HEK293 (cell line): ENCODE results near the gene ARFRP1.

ENCODE experiments used
- CTCF ChIA-PET: fragments of 350-600 bp; formaldehyde crosslinking; extraction: SDS; loops from one replicate; lab custom pipeline; 2021; ENCODE audit warnings: antibody characterized with exemption; lab: Yijun Ruan, JAX
- POLR2A ChIA-PET: fragments of 300-600 bp; formaldehyde crosslinking; extraction: SDS; loops from one replicate; lab custom pipeline; 2020; ENCODE audit warnings: antibody characterized with exemption, inconsistent platforms; lab: Yijun Ruan, JAX
- H3K27ac ChIP-seq: fragments of 200-500 bp; sonication (Bioruptor generic); 2 replicates; pipeline ENCODE4 v1.5.1; 2014; ENCODE audit warnings: low read depth, low read length, control low read depth, inconsistent platforms; ENCODE audit errors: extremely low read depth
- H3K36me3 ChIP-seq, 2 experiments: fragments of 200-500 bp in 1 of 2; sonication (Bioruptor generic) in 1 of 2; 1 replicate in 1 of 2; 2 replicates in 1 of 2; pipeline ENCODE4 v1.5.1; 2014 to 2017; ENCODE audit warnings: inconsistent platforms in 2 of 2, low read length in 2 of 2; ENCODE audit not compliant: control insufficient read depth in 2 of 2, insufficient read depth in 1 of 2
- H3K4me1 ChIP-seq: fragments of 200-500 bp; sonication (Bioruptor generic); 2 replicates; pipeline ENCODE4 v1.5.1; 2014; ENCODE audit warnings: mild to moderate bottlenecking, low read length, inconsistent platforms; ENCODE audit not compliant: control insufficient read depth, insufficient read depth
- H3K4me3 ChIP-seq: 2 replicates; pipeline ENCODE4 v1.5.1; 2011; ENCODE audit warnings: low read depth, mild to moderate bottlenecking, control low read depth, low read length, moderate library complexity
- H3K9me3 ChIP-seq: fragments of 200-500 bp; sonication (Bioruptor generic); 2 replicates; pipeline ENCODE4 v1.5.1; 2014; ENCODE audit warnings: low read depth, low read length, inconsistent platforms; ENCODE audit not compliant: control insufficient read depth, insufficient read depth
- BCL11B ChIP-seq: fragments of 450-650 bp; formaldehyde crosslinking; IDR thresholded peaks from 2 replicates; pipeline ENCODE4 v1.5.1; 2016; ENCODE audit warnings: low read depth, missing biosample characterization, missing genetic modification characterization
- GLIS1 ChIP-seq: fragments of 450-650 bp; formaldehyde crosslinking; IDR thresholded peaks from 2 replicates; pipeline ENCODE4 v1.5.1; 2016; ENCODE audit warnings: missing biosample characterization, missing genetic modification characterization
- HIC1 ChIP-seq: fragments of 450-650 bp; formaldehyde crosslinking; IDR thresholded peaks from 2 replicates; pipeline ENCODE4 v1.5.1; 2016; ENCODE audit warnings: missing biosample characterization, missing genetic modification characterization
- PATZ1 ChIP-seq: fragments of 450-650 bp; formaldehyde crosslinking; IDR thresholded peaks from 2 replicates; pipeline ENCODE4 v1.5.1; 2016; ENCODE audit warnings: missing biosample characterization, missing genetic modification characterization
- SP3 ChIP-seq: fragments of 450-650 bp; formaldehyde crosslinking; IDR thresholded peaks from 2 replicates; pipeline ENCODE4 v1.5.1; 2016; ENCODE audit warnings: missing biosample characterization, missing genetic modification characterization
- ZBTB11 ChIP-seq: fragments of 450-650 bp; formaldehyde crosslinking; conservative IDR thresholded peaks from 2 replicates; pipeline ENCODE4 v1.5.1; 2016; ENCODE audit warnings: low read depth, missing biosample characterization, missing genetic modification characterization
- ZFP69B ChIP-seq: fragments of 450-650 bp; formaldehyde crosslinking; IDR thresholded peaks from 2 replicates; pipeline ENCODE4 v1.5.1; 2016; ENCODE audit warnings: missing biosample characterization, missing genetic modification characterization
- ZIC2 ChIP-seq: fragments of 450-650 bp; formaldehyde crosslinking; IDR thresholded peaks from 2 replicates; pipeline ENCODE4 v1.5.1; 2016; ENCODE audit warnings: missing biosample characterization, missing genetic modification characterization
- ZNF121 ChIP-seq: fragments of 450-650 bp; formaldehyde crosslinking; IDR thresholded peaks from 2 replicates; pipeline ENCODE4 v1.5.1; 2016; ENCODE audit warnings: missing biosample characterization, missing genetic modification characterization
- ZNF341 ChIP-seq: fragments of 450-650 bp; formaldehyde crosslinking; IDR thresholded peaks from 2 replicates; pipeline ENCODE4; 2016; ENCODE audit warnings: low read depth, missing biosample characterization, missing genetic modification characterization
- ZNF529 ChIP-seq: fragments of 450-650 bp; formaldehyde crosslinking; IDR thresholded peaks from 2 replicates; pipeline ENCODE4 v1.5.1; 2017; ENCODE audit warnings: missing genetic modification characterization, missing biosample characterization; ENCODE audit not compliant: insufficient replicate concordance
- ZNF555 ChIP-seq: fragments of 450-650 bp; formaldehyde crosslinking; conservative IDR thresholded peaks from 2 replicates; pipeline ENCODE4 v1.5.1; 2017; ENCODE audit warnings: missing biosample characterization, mild to moderate bottlenecking, missing genetic modification characterization, inconsistent platforms
- TF ChIP-seq, protein P1 (sequence below): fragments of 450-650 bp; formaldehyde crosslinking; IDR thresholded peaks from 2 replicates; pipeline ENCODE4 v1.5.1; 2016; ENCODE audit warnings: missing biosample characterization, missing genetic modification characterization
- TF ChIP-seq, protein P2 (sequence below): fragments of 450-650 bp; IDR thresholded peaks from 2 replicates; pipeline ENCODE4 v1.5.1; 2018; ENCODE audit warnings: missing biosample characterization, missing genetic modification characterization
- TF ChIP-seq, protein P3 (sequence below): fragments of 450-650 bp; formaldehyde crosslinking; IDR thresholded peaks from 2 replicates; pipeline ENCODE4 v1.5.1; 2016; ENCODE audit warnings: missing biosample characterization, missing genetic modification characterization
- TF ChIP-seq, protein P4 (sequence below): fragments of 450-650 bp; formaldehyde crosslinking; IDR thresholded peaks from 2 replicates; pipeline ENCODE4 v1.5.1; 2017; ENCODE audit warnings: missing biosample characterization, missing genetic modification characterization
- TF ChIP-seq, protein P5 (sequence below): fragments of 450-650 bp; formaldehyde crosslinking; IDR thresholded peaks from 2 replicates; pipeline ENCODE4 v1.5.1; 2017; ENCODE audit warnings: missing biosample characterization, missing genetic modification characterization

ARFRP1 gene

GRCh38 chr20:63657260-63657936 lies 50.4 kb downstream of the ARFRP1 start:
- peak overlapping the region; percentile 81 for H3K27ac ChIP-seq
- ChIA-PET CTCF (no interaction called here), POLR2A (interaction anchor here (1.1 to 1.7 kb wide), 8 partner anchors 9 to 50 kb away, joined by 3 to 15 read pairs (median 6); partner anchors contain the start of genes ARFRP1, GMEB2 and ZGPAT)
- TF ChIP-seq, protein P1, sequence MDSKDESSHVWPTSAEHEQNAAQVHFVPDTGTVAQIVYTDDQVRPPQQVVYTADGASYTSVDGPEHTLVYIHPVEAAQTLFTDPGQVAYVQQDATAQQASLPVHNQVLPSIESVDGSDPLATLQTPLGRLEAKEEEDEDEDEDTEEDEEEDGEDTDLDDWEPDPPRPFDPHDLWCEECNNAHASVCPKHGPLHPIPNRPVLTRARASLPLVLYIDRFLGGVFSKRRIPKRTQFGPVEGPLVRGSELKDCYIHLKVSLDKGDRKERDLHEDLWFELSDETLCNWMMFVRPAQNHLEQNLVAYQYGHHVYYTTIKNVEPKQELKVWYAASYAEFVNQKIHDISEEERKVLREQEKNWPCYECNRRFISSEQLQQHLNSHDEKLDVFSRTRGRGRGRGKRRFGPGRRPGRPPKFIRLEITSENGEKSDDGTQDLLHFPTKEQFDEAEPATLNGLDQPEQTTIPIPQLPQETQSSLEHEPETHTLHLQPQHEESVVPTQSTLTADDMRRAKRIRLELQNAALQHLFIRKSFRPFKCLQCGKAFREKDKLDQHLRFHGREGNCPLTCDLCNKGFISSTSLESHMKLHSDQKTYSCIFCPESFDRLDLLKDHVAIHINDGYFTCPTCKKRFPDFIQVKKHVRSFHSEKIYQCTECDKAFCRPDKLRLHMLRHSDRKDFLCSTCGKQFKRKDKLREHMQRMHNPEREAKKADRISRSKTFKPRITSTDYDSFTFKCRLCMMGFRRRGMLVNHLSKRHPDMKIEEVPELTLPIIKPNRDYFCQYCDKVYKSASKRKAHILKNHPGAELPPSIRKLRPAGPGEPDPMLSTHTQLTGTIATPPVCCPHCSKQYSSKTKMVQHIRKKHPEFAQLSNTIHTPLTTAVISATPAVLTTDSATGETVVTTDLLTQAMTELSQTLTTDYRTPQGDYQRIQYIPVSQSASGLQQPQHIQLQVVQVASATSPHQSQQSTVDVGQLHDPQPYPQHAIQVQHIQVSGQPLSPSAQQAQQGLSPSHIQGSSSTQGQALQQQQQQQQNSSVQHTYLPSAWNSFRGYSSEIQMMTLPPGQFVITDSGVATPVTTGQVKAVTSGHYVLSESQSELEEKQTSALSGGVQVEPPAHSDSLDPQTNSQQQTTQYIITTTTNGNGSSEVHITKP: peak; percentile 95
- TF ChIP-seq, protein P2, sequence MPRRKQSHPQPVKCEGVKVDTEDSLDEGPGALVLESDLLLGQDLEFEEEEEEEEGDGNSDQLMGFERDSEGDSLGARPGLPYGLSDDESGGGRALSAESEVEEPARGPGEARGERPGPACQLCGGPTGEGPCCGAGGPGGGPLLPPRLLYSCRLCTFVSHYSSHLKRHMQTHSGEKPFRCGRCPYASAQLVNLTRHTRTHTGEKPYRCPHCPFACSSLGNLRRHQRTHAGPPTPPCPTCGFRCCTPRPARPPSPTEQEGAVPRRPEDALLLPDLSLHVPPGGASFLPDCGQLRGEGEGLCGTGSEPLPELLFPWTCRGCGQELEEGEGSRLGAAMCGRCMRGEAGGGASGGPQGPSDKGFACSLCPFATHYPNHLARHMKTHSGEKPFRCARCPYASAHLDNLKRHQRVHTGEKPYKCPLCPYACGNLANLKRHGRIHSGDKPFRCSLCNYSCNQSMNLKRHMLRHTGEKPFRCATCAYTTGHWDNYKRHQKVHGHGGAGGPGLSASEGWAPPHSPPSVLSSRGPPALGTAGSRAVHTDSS (tag by site-specific recombination): no peak
- TF ChIP-seq, protein P3, sequence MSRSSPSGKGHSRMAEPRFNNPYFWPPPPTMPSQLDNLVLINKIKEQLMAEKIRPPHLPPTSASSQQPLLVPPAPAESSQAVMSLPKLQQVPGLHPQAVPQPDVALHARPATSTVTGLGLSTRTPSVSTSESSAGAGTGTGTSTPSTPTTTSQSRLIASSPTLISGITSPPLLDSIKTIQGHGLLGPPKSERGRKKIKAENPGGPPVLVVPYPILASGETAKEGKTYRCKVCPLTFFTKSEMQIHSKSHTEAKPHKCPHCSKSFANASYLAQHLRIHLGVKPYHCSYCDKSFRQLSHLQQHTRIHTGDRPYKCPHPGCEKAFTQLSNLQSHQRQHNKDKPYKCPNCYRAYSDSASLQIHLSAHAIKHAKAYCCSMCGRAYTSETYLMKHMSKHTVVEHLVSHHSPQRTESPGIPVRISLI (tag by site-specific recombination): no peak
- peak; percentile 94 for TF ChIP-seq ZNF341
- TF ChIP-seq, protein P4, sequence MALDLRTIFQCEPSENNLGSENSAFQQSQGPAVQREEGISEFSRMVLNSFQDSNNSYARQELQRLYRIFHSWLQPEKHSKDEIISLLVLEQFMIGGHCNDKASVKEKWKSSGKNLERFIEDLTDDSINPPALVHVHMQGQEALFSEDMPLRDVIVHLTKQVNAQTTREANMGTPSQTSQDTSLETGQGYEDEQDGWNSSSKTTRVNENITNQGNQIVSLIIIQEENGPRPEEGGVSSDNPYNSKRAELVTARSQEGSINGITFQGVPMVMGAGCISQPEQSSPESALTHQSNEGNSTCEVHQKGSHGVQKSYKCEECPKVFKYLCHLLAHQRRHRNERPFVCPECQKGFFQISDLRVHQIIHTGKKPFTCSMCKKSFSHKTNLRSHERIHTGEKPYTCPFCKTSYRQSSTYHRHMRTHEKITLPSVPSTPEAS: no peak
- peak; percentile 41; the same call in 1 of the 2 replicates for TF ChIP-seq HIC1 (tag by site-specific recombination)
- TF ChIP-seq ZFP69B: no peak
- TF ChIP-seq ZNF121 (tag by site-specific recombination): no peak
- TF ChIP-seq GLIS1 (tag by site-specific recombination): peak; percentile 38; the same call in 1 of the 2 replicates
- TF ChIP-seq ZNF529: no peak
- TF ChIP-seq BCL11B (tag by site-specific recombination): no peak
- 0 out of 2 replicates have a peak, but pooled peaks have one; percentile 22 for TF ChIP-seq SP3 (tag by site-specific recombination)
- TF ChIP-seq, protein P5, sequence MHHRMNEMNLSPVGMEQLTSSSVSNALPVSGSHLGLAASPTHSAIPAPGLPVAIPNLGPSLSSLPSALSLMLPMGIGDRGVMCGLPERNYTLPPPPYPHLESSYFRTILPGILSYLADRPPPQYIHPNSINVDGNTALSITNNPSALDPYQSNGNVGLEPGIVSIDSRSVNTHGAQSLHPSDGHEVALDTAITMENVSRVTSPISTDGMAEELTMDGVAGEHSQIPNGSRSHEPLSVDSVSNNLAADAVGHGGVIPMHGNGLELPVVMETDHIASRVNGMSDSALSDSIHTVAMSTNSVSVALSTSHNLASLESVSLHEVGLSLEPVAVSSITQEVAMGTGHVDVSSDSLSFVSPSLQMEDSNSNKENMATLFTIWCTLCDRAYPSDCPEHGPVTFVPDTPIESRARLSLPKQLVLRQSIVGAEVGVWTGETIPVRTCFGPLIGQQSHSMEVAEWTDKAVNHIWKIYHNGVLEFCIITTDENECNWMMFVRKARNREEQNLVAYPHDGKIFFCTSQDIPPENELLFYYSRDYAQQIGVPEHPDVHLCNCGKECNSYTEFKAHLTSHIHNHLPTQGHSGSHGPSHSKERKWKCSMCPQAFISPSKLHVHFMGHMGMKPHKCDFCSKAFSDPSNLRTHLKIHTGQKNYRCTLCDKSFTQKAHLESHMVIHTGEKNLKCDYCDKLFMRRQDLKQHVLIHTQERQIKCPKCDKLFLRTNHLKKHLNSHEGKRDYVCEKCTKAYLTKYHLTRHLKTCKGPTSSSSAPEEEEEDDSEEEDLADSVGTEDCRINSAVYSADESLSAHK (tag by site-specific recombination): 0 out of 2 replicates have a peak, but pooled peaks have one; percentile 3
- no peak for TF ChIP-seq ZBTB11 (tag by site-specific recombination)
- TF ChIP-seq ZNF555 (tag by site-specific recombination): no peak
- 0 out of 2 replicates have a peak, but pooled peaks have one; percentile 9 for TF ChIP-seq PATZ1 (tag by site-specific recombination)
- TF ChIP-seq ZIC2 (tag by site-specific recombination): no peak

More at GRCh38 chr20:63657260-63657936, 50.4 kb downstream of the ARFRP1 start:
- peak overlapping the region; percentile 93 for H3K4me3 ChIP-seq
- H3K36me3 ChIP-seq: peaks cover 0 to 22% of the 10 kb centered on the region in 2 experiments; a peak in 1 of 3 replicates
- H3K9me3 ChIP-seq: no peaks in the 10 kb centered on the region
- no peaks in the 10 kb centered on the region for H3K4me1 ChIP-seq
